Neuronal stem cell (in vitro differentiated cells): ENCODE results near the gene OTUD7B.

ENCODE experiments used
- DNase-seq: peaks from one replicate; pipeline ENCODE4 v3.0.0-alpha.2; 2013; ENCODE audit warnings: low spot score
- H2AFZ ChIP-seq: one replicate; pipeline ENCODE4 v1.6.1; 2013; ENCODE audit warnings: mild to moderate bottlenecking, low read length, inconsistent platforms
- H2AK5ac ChIP-seq: 2 replicates; pipeline ENCODE4 v1.6.1; 2013; ENCODE audit warnings: low read depth, mild to moderate bottlenecking, inconsistent platforms, low read length, moderate library complexity, mixed read lengths
- H2BK120ac ChIP-seq: 2 replicates; pipeline ENCODE4 v1.6.1; 2013; ENCODE audit warnings: low read depth, mild to moderate bottlenecking, inconsistent platforms, low read length, moderate library complexity, mixed read lengths
- H2BK12ac ChIP-seq: one replicate; pipeline ENCODE4 v1.6.1; 2013; ENCODE audit warnings: low read length, inconsistent platforms
- H2BK15ac ChIP-seq: 2 replicates; pipeline ENCODE4 v1.6.1; 2013; ENCODE audit warnings: mild to moderate bottlenecking, low read length, inconsistent platforms, mixed read lengths
- H2BK5ac ChIP-seq: one replicate; pipeline ENCODE4 v1.6.1; 2013; ENCODE audit warnings: inconsistent platforms, mild to moderate bottlenecking, low read length, moderate library complexity
- H3K14ac ChIP-seq: one replicate; pipeline ENCODE4 v1.6.1; 2013; ENCODE audit warnings: low read length, inconsistent platforms
- H3K18ac ChIP-seq: 2 replicates; pipeline ENCODE4 v1.6.1; 2013; ENCODE audit warnings: low read length, inconsistent platforms
- H3K23ac ChIP-seq: 2 replicates; pipeline ENCODE4 v1.6.1; 2013; ENCODE audit warnings: low read depth, mild to moderate bottlenecking, mixed read lengths, low read length, inconsistent platforms; ENCODE audit not compliant: poor library complexity
- H3K27ac ChIP-seq: replicated peaks from 3 replicates; pipeline ENCODE4 v1.5.1; 2013; ENCODE audit warnings: low read length, inconsistent platforms
- H3K27me3 ChIP-seq, 3 experiments: 2 replicates each; pipeline ENCODE4 v1.6.1; 2013; ENCODE audit warnings: low read length in 3 of 3, mild to moderate bottlenecking in 2 of 3, inconsistent platforms in 1 of 3, low read depth in 1 of 3, mixed read lengths in 1 of 3, moderate library complexity in 1 of 3; ENCODE audit not compliant: control insufficient read depth in 3 of 3, insufficient read depth in 3 of 3
- H3K36me3 ChIP-seq, 2 donors: replicated peaks in 1 of 2; 2 replicates each; pipeline ENCODE4 v1.6.1; 2013; ENCODE audit warnings: low read length in 2 of 2; ENCODE audit not compliant: control insufficient read depth in 2 of 2, insufficient read depth in 2 of 2
- H3K4ac ChIP-seq: 2 replicates; pipeline ENCODE4 v1.6.1; 2013; ENCODE audit warnings: inconsistent platforms, mild to moderate bottlenecking, low read length, moderate library complexity
- H3K4me1 ChIP-seq, 2 donors: 1 replicate in 1 of 2; 2 replicates in 1 of 2; pipeline ENCODE4 v1.6.1; 2013; ENCODE audit warnings: low read length in 2 of 2, low read depth in 1 of 2; ENCODE audit not compliant: control insufficient read depth in 2 of 2, insufficient read depth in 1 of 2
- H3K4me2 ChIP-seq: one replicate; pipeline ENCODE4 v1.6.1; 2013; ENCODE audit warnings: mild to moderate bottlenecking, low read length, inconsistent platforms; ENCODE audit not compliant: insufficient read depth, poor library complexity, severe bottlenecking
- H3K4me3 ChIP-seq, 2 donors: 2 replicates each; pipeline ENCODE4 v1.5.1; 2013; ENCODE audit warnings: low read length in 2 of 2, mild to moderate bottlenecking in 2 of 2, inconsistent platforms in 1 of 2, moderate library complexity in 1 of 2
- H3K79me1 ChIP-seq: one replicate; pipeline ENCODE4 v1.6.1; 2013; ENCODE audit warnings: low read depth, mild to moderate bottlenecking, inconsistent platforms, low read length, moderate library complexity
- H3K9ac ChIP-seq: one replicate; pipeline ENCODE4 v1.6.1; 2013; ENCODE audit warnings: mild to moderate bottlenecking, low read depth, low read length, inconsistent platforms; ENCODE audit not compliant: poor library complexity
- H3K9me3 ChIP-seq, 2 donors: replicated peaks in 1 of 2; 2 replicates each; pipeline versions ENCODE3 to v1.6.1; 2013; ENCODE audit warnings: low read length in 2 of 2, mild to moderate bottlenecking in 2 of 2, inconsistent platforms in 1 of 2, low read depth in 1 of 2, mixed read lengths in 1 of 2, moderate library complexity in 1 of 2; ENCODE audit not compliant: control insufficient read depth in 2 of 2, insufficient read depth in 1 of 2
- H4K8ac ChIP-seq: one replicate; pipeline ENCODE4 v1.6.1; 2013; ENCODE audit warnings: low read depth, mild to moderate bottlenecking, inconsistent platforms, low read length, moderate library complexity
- H4K91ac ChIP-seq: one replicate; pipeline ENCODE4 v1.6.1; 2013; ENCODE audit warnings: low read length, low read depth, mild to moderate bottlenecking, inconsistent platforms; ENCODE audit not compliant: poor library complexity
- WGBS, 2 donors: extraction: QIAGEN DNeasy Blood & Tissue Kit; methylation state at CpG; one replicate each; pipeline ENCODE4 v1.1.7; 2013; ENCODE audit warnings: missing lambda C conversion rate in 2 of 2, mixed read lengths in 1 of 2; ENCODE audit not compliant: insufficient read length in 2 of 2, insufficient replicate concordance in 1 of 2; ENCODE audit errors: extremely low coverage in 2 of 2; 5-methylcytosine and 5-hydroxymethylcytosine counted together

Gene OTUD7B

GRCh38 chr1:150034336-150034735 lies 23.8 kb upstream of the OTUD7B start:
- Histone ChIP-seq H3K27me3 (no peaks in the 10 kb centered on the region), H3K4ac (no peak overlapping the region), H3K4me2 (no peak overlapping the region), H3K14ac (no peak overlapping the region), H3K9ac (no peak overlapping the region), H3K4me1 (no peaks in the 10 kb centered on the region), H3K9me3 (no peaks in the 10 kb centered on the region), H2BK15ac (no peak overlapping the region), H2AFZ (no peak overlapping the region), H4K8ac (no peak overlapping the region), H3K18ac (no peak overlapping the region), H2BK12ac (no peak overlapping the region), H2BK5ac (no peak overlapping the region), H4K91ac (no peak overlapping the region), H3K36me3 (no peaks in the 10 kb centered on the region), H3K4me3 (no peak overlapping the region), H3K79me1 (no peaks in the 10 kb centered on the region), H2AK5ac (no peak overlapping the region), H3K27ac (no peak overlapping the region), H3K23ac (no peak overlapping the region), H2BK120ac (no peak overlapping the region)
- DNase-seq = no peak

GRCh38 chr1:150028322-150028721 lies 17.8 kb upstream of the OTUD7B start:
- Histone ChIP-seq H3K4ac (no peak overlapping the region), H3K23ac (no peak overlapping the region), H3K4me1 (no peaks in the 10 kb centered on the region), H3K27ac (no peak overlapping the region), H2BK5ac (no peak overlapping the region), H4K91ac (no peak overlapping the region), H3K9me3 (no peaks in the 10 kb centered on the region), H2BK12ac (no peak overlapping the region), H3K4me2 (no peak overlapping the region), H3K36me3 (no peaks in the 10 kb centered on the region), H2AK5ac (no peak overlapping the region), H2BK120ac (no peak overlapping the region), H3K14ac (no peak overlapping the region), H3K9ac (no peak overlapping the region), H2AFZ (no peak overlapping the region), H3K4me3 (no peak overlapping the region), H3K27me3 (no peaks in the 10 kb centered on the region), H3K18ac (no peak overlapping the region), H3K79me1 (no peaks in the 10 kb centered on the region), H4K8ac (no peak overlapping the region), H2BK15ac (no peak overlapping the region)
- DNase-seq = no peak
- no CpG with 5 or more reads among the region's 1 CpG for WGBS, 2 donors

GRCh38 chr1:150024156-150024555 lies 13.6 kb upstream of the OTUD7B start:
- H3K4me2 ChIP-seq = no peak overlapping the region
- no peak overlapping the region for H2BK15ac ChIP-seq
- no CpG with 5 or more reads among the region's 2 CpGs for WGBS, 2 donors
- no peaks in the 10 kb centered on the region for H3K4me1 ChIP-seq
- H3K14ac ChIP-seq = no peak overlapping the region
- DNase-seq = no peak
- H2AFZ ChIP-seq = no peak overlapping the region
- H3K27me3 ChIP-seq = no peaks in the 10 kb centered on the region
- no peak overlapping the region for H3K18ac ChIP-seq
- H4K91ac ChIP-seq = no peak overlapping the region
- no peak overlapping the region for H3K9ac ChIP-seq
- no peaks in the 10 kb centered on the region for H3K36me3 ChIP-seq
- H4K8ac ChIP-seq = no peak overlapping the region
- no peak overlapping the region for H2BK5ac ChIP-seq
- H3K23ac ChIP-seq = no peak overlapping the region
- H3K9me3 ChIP-seq = no peaks in the 10 kb centered on the region
- H3K27ac ChIP-seq = no peak overlapping the region
- no peak overlapping the region for H3K4me3 ChIP-seq
- no peak overlapping the region for H3K4ac ChIP-seq
- no peaks in the 10 kb centered on the region for H3K79me1 ChIP-seq
- no peak overlapping the region for H2AK5ac ChIP-seq
- no peak overlapping the region for H2BK120ac ChIP-seq
- H2BK12ac ChIP-seq = no peak overlapping the region

- H2BK120ac ChIP-seq = no peak overlapping the region
- H3K23ac ChIP-seq = no peak overlapping the region
- H2BK15ac ChIP-seq = no peak overlapping the region
- H3K4me3 ChIP-seq = no peak overlapping the region
- H2BK5ac ChIP-seq = no peak overlapping the region
- WGBS, 2 donors = no CpG with 5 or more reads among the region's 6 CpGs
- H3K27me3 ChIP-seq = no peaks in the 10 kb centered on the region
- no peak for DNase-seq
- no peak overlapping the region for H4K91ac ChIP-seq
- no peak overlapping the region for H4K8ac ChIP-seq
- H3K79me1 ChIP-seq = no peaks in the 10 kb centered on the region
- H3K14ac ChIP-seq = no peak overlapping the region
- H2AK5ac ChIP-seq = no peak overlapping the region
- H3K9ac ChIP-seq = no peak overlapping the region
- H3K4me2 ChIP-seq = no peak overlapping the region
- no peaks in the 10 kb centered on the region for H3K36me3 ChIP-seq
- no peak overlapping the region for H3K18ac ChIP-seq
- H3K4ac ChIP-seq = no peak overlapping the region
- no peak overlapping the region for H2BK12ac ChIP-seq
- no peaks in the 10 kb centered on the region for H3K9me3 ChIP-seq
- H3K4me1 ChIP-seq = peaks cover 0 to 3% of the 10 kb centered on the region in 2 donors
- no peak overlapping the region for H3K27ac ChIP-seq
- no peak overlapping the region for H2AFZ ChIP-seq
These were observed 11.8 kb upstream of the OTUD7B start for GRCh38 chr1:150022357-150022756.
